Endothelial cell of umbilical vein (primary cell): Measurements from ENCODE around the gene MIPEP. TPM values are rescaled to one million over a fixed set of nuclear protein-coding genes. Genes with fewer than 3 reads are reported as not detected.

Experiments used
- BruUV-seq: library from RNA; stranded (reverse); fragments of 400-500 nt; replicated peaks from 2 replicates; lab custom pipeline; 2021; lab: Mats Ljungman, UMichigan
- CTCF ChIA-PET: fragments of 300-600, 350-600 bp; sonication (Branson Sonifier 250); formaldehyde crosslinking; loops from one replicate; lab custom pipeline; 2021; ENCODE audit warnings: antibody characterized with exemption, inconsistent platforms; lab: Charles Lee
- POLR2A ChIA-PET: fragments of 300-600, 350-600 bp; sonication (Branson Sonifier 250); formaldehyde crosslinking; loops from one replicate; lab custom pipeline; 2021; ENCODE audit warnings: antibody characterized with exemption, inconsistent platforms; lab: Charles Lee
- DNase-seq: peaks from one replicate; pipeline ENCODE4 v3.0.0-alpha.2; 2011; ENCODE audit warnings: low read depth, low spot score
- FAIRE-seq: peaks from 2 replicates; lab custom pipeline; 2011; peaks lifted over from hg19 to GRCh38; lab: Jason Lieb, UNC
- H2AFZ ChIP-seq: 2 replicates; pipeline ENCODE4 v1.6.0; 2012; ENCODE audit warnings: low read depth, low read length, control low read depth, inconsistent platforms
- H3K27ac ChIP-seq: 2 replicates; pipeline ENCODE4 v1.5.1; 2011; ENCODE audit warnings: low read depth, mild to moderate bottlenecking, control low read depth, low read length, moderate library complexity; ENCODE audit not compliant: insufficient read depth
- H3K27me3 ChIP-seq, 2 experiments: 2 replicates each; pipeline versions ENCODE4 v1.6.0 to v1.6.1; 2011; ENCODE audit warnings: low read length in 2 of 2, mixed read lengths in 1 of 2; ENCODE audit not compliant: control insufficient read depth in 2 of 2, insufficient read depth in 2 of 2
- H3K36me3 ChIP-seq, 2 experiments: 2 replicates in 1 of 2; 3 replicates in 1 of 2; pipeline ENCODE4 v1.5.1; 2011; ENCODE audit warnings: low read length in 2 of 2, mild to moderate bottlenecking in 1 of 2, moderate library complexity in 1 of 2; ENCODE audit not compliant: control insufficient read depth in 2 of 2, insufficient read depth in 2 of 2; ENCODE audit errors: extremely low read depth in 1 of 2
- H3K4me1 ChIP-seq: 3 replicates; pipeline ENCODE4 v1.5.1; 2011; ENCODE audit warnings: mild to moderate bottlenecking, low read length; ENCODE audit not compliant: control insufficient read depth, insufficient read depth; ENCODE audit errors: extremely low read depth
- H3K4me2 ChIP-seq: 2 replicates; pipeline ENCODE4 v1.6.1; 2011; ENCODE audit warnings: low read length, control low read depth, mixed read lengths; ENCODE audit not compliant: insufficient read depth
- H3K4me3 ChIP-seq, 3 experiments: fragments of 200-600 bp in 1 of 3; sonication (generic), shearing (Covaris generic) in 1 of 3; replicated peaks in 1 of 3; 2 replicates each; pipeline ENCODE4 v1.5.1; 2011 to 2016; ENCODE audit warnings: control low read depth in 3 of 3, low read length in 3 of 3, mild to moderate bottlenecking in 2 of 3, inconsistent platforms in 1 of 3, low read depth in 1 of 3, moderate library complexity in 1 of 3; ENCODE audit not compliant: insufficient read depth in 1 of 3
- H3K79me2 ChIP-seq: 2 replicates; pipeline ENCODE4 v1.6.0; 2012; ENCODE audit warnings: low read length, inconsistent platforms; ENCODE audit not compliant: control insufficient read depth, insufficient read depth
- H3K9ac ChIP-seq: replicated peaks from 2 replicates; pipeline ENCODE3; 2011; ENCODE audit warnings: low read length, control low read depth; ENCODE audit not compliant: insufficient read depth; ENCODE audit errors: extremely low read depth
- H3K9me1 ChIP-seq: replicated peaks from 3 replicates; pipeline ENCODE4 v1.6.0; 2011; ENCODE audit warnings: mild to moderate bottlenecking, low read length; ENCODE audit not compliant: control insufficient read depth, insufficient read depth; ENCODE audit errors: extremely low read depth
- H3K9me3 ChIP-seq: replicated peaks from 2 replicates; pipeline ENCODE4 v1.5.1; 2012; ENCODE audit warnings: low read length, inconsistent platforms; ENCODE audit not compliant: control insufficient read depth, insufficient read depth
- H4K20me1 ChIP-seq: replicated peaks from 2 replicates; pipeline ENCODE3; 2011; ENCODE audit warnings: mild to moderate bottlenecking, low read length; ENCODE audit not compliant: control insufficient read depth, insufficient read depth; ENCODE audit errors: extremely low read depth
- EZH2 ChIP-seq: IDR thresholded peaks from 2 replicates; pipeline ENCODE4 v1.6.1; 2012; ENCODE audit warnings: borderline replicate concordance, low read depth, mild to moderate bottlenecking, moderate library complexity, low read length, inconsistent platforms; ENCODE audit not compliant: severe bottlenecking
- FOS ChIP-seq: IDR thresholded peaks from 2 replicates; pipeline ENCODE4 v1.6.1; 2011; ENCODE audit warnings: mild to moderate bottlenecking, low read length, moderate library complexity, borderline replicate concordance; ENCODE audit not compliant: insufficient read depth
- GATA2 ChIP-seq: IDR thresholded peaks from 2 replicates; pipeline ENCODE4 v1.7.0; 2011; ENCODE audit warnings: low read depth, mild to moderate bottlenecking, moderate library complexity, mixed read lengths, low read length; ENCODE audit not compliant: insufficient read length, insufficient read depth
- JUN ChIP-seq: IDR thresholded peaks from 2 replicates; pipeline ENCODE4 v1.6.1; 2011; ENCODE audit warnings: borderline replicate concordance, low read depth; ENCODE audit not compliant: insufficient read length, insufficient read depth
- MYC ChIP-seq: IDR thresholded peaks from one replicate; pipeline ENCODE4 v1.6.1; 2011; ENCODE audit warnings: mild to moderate bottlenecking, low read depth, low read length
- POLR2A ChIP-seq: IDR thresholded peaks from 2 replicates; pipeline ENCODE4 v1.6.1; 2012; ENCODE audit warnings: low read depth, mild to moderate bottlenecking, control low read depth, low read length
- POLR2AphosphoS5 ChIP-seq: IDR thresholded peaks from 2 replicates; pipeline ENCODE4 v1.6.1; 2012; ENCODE audit warnings: low read depth, mild to moderate bottlenecking, control low read depth, low read length, moderate library complexity; ENCODE audit not compliant: insufficient read depth
- dilution Hi-C: fragments of 300-500 bp; cut with MboI; formaldehyde crosslinking; loops from one replicate; pipeline ENCODE4 v1.15.0; 2019; ENCODE audit warnings: low sequenced_read_pairs; ENCODE audit not compliant: extremely low pct_ligation_motif_present
- intact Hi-C: fragments of 100-400 bp; cut with micrococcal nuclease; formaldehyde crosslinking; loops from one replicate; pipeline ENCODE4 v1.10.0; 2022
- polyA plus RNA-seq, 4 experiments: library from polyadenylated mRNA; depleted of rRNA in 3 of 4; stranded (reverse) in 3 of 4; unstranded in 1 of 4; fragments of >200 nt; gene quantifications; 2 replicates each; pipeline versions ENCODE4 v1.2.1 to v1.2.3, GENCODE V29; 2011 to 2012; ENCODE audit warnings: missing spikeins in 1 of 4
- total RNA-seq: library from RNA; stranded (reverse); gene quantifications from 2 replicates; pipeline ENCODE4 v1.2.3, GENCODE V29; 2021
- TF ChIP-seq, protein P1 (sequence below), 2 donors: IDR thresholded peaks; 1 replicate in 1 of 2; 2 replicates in 1 of 2; pipeline ENCODE4 v1.5.1; 2011; ENCODE audit warnings: low read length in 2 of 2, mild to moderate bottlenecking in 2 of 2, moderate library complexity in 2 of 2, control low read depth in 1 of 2, inconsistent platforms in 1 of 2, low read depth in 1 of 2; ENCODE audit not compliant: insufficient read depth in 1 of 2; ENCODE audit errors: extremely low read depth in 1 of 2
- TF ChIP-seq, protein P2 (sequence below): IDR thresholded peaks from 2 replicates; pipeline ENCODE4 v1.6.1; 2011; ENCODE audit not compliant: insufficient read depth, insufficient read length

The MIPEP gene
- total and polyA plus RNA-seq, 2 donors (not counting 3 experiments of a cell fraction or from before 2014, with no cell fraction given) = 12.4 to 19.2 TPM

DNA sequence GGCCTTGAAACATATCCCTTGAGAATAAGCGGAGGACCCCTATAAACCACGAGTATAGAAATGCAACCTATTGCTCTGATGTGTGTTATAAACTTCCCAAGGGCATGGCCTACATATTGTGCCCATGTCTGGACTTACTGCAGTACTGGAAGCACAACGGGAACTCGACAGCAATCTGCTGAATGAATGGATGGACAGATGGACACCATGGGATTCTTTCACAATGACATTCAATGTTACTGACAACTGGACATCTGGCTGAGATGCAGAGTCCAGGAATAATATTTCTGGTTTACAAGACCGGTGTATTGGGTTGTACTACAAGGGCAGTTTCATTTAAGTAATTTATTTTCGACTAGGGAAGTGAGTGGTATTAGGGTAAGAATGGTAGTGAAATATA is 123.7 kb downstream of the MIPEP start:
- no peak for FAIRE-seq
- Histone ChIP-seq H3K9ac (no peak overlapping the region), H3K27me3 (no peaks in the 10 kb centered on the region), H3K27ac (no peak overlapping the region), H3K4me1 (no peaks in the 10 kb centered on the region), H3K36me3 (no peaks in the 10 kb centered on the region), H3K9me1 (no peaks in the 10 kb centered on the region), H3K4me3 (no peak overlapping the region), H3K4me2 (no peak overlapping the region), H3K9me3 (no peaks in the 10 kb centered on the region), H2AFZ (no peak overlapping the region), H4K20me1 (no peaks in the 10 kb centered on the region), H3K79me2 (no peaks in the 10 kb centered on the region)
- BruUV-seq = no TSS peak
- TF ChIP-seq MYC (no peak), POLR2A (no peak), FOS (no peak), JUN (no peak), POLR2AphosphoS5 (no peak), EZH2 (no peak), GATA2 (no peak)
- TF ChIP-seq, protein P1, sequence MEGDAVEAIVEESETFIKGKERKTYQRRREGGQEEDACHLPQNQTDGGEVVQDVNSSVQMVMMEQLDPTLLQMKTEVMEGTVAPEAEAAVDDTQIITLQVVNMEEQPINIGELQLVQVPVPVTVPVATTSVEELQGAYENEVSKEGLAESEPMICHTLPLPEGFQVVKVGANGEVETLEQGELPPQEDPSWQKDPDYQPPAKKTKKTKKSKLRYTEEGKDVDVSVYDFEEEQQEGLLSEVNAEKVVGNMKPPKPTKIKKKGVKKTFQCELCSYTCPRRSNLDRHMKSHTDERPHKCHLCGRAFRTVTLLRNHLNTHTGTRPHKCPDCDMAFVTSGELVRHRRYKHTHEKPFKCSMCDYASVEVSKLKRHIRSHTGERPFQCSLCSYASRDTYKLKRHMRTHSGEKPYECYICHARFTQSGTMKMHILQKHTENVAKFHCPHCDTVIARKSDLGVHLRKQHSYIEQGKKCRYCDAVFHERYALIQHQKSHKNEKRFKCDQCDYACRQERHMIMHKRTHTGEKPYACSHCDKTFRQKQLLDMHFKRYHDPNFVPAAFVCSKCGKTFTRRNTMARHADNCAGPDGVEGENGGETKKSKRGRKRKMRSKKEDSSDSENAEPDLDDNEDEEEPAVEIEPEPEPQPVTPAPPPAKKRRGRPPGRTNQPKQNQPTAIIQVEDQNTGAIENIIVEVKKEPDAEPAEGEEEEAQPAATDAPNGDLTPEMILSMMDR (IDR thresholded peaks at IDR 0.05; ENCODE audit: extremely low read depth in 1 of 2, insufficient read depth in 1 of 2, low read depth in 1 of 2, low read length in 2 of 2) = no peak
- TF ChIP-seq, protein P2, sequence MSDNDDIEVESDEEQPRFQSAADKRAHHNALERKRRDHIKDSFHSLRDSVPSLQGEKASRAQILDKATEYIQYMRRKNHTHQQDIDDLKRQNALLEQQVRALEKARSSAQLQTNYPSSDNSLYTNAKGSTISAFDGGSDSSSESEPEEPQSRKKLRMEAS = no peak
- dilution Hi-C loops = no loop called here
- POLR2A ChIA-PET = no interaction called here
- CTCF ChIA-PET = interaction anchor here (1.4 kb wide), 1 partner anchor 28 kb away, joined by 3 read pairs; no protein-coding TSS in a partner anchor
- DNase-seq = no peak
- intact Hi-C loops = no loop called here
